Measurements from ENCODE around the gene SH3RF3.
A peak's percentile ranks its signal among the peaks of the same experiment; 100 is the strongest.

The SH3RF3 gene

GRCh38 chr2:109199790-109200189, 70.8 kb downstream of the SH3RF3 start:
- DNase-seq (ENCODE audit: low read depth in 4 of 4, low spot score in 1 of 4), result no peak

- DNase-seq (ENCODE audit: low read depth in 4 of 4, low spot score in 1 of 4), result no peak
Measured at GRCh38 chr2:109200616-109201464, 71.8 kb downstream of the SH3RF3 start.

GRCh38 chr2:109201465-109202327, 72.7 kb downstream of the SH3RF3 start:
- DNase-seq (ENCODE audit: low read depth in 4 of 4, low spot score in 1 of 4), result no peak

- DNase-seq (ENCODE audit: low read depth in 4 of 4, low spot score in 1 of 4), result no peak
Measured at GRCh38 chr2:109202486-109202885, 73.5 kb downstream of the SH3RF3 start.

GRCh38 chr2:109203246-109204011, 74.4 kb downstream of the SH3RF3 start:
- DNase-seq (ENCODE audit: low read depth in 4 of 4, low spot score in 1 of 4), result no peak

GRCh38 chr2:109204412-109204811, 75.4 kb downstream of the SH3RF3 start:
- no peak for DNase-seq (ENCODE audit: low read depth in 4 of 4, low spot score in 1 of 4)

- no peak for DNase-seq (ENCODE audit: low read depth in 4 of 4, low spot score in 1 of 4)
Measured at GRCh38 chr2:109205447-109205846, 76.4 kb downstream of the SH3RF3 start.

- no peak for DNase-seq (ENCODE audit: low read depth in 4 of 4, low spot score in 1 of 4)
Measured at GRCh38 chr2:109206569-109207146, 77.7 kb downstream of the SH3RF3 start.

- no peak for DNase-seq (ENCODE audit: low read depth in 4 of 4, low spot score in 1 of 4)
Measured at GRCh38 chr2:109207176-109207575, 78.2 kb downstream of the SH3RF3 start.

- no peak for DNase-seq (ENCODE audit: low read depth in 4 of 4, low spot score in 1 of 4)
Measured at GRCh38 chr2:109208071-109208950, 79.3 kb downstream of the SH3RF3 start.

- DNase-seq (ENCODE audit: low read depth in 4 of 4, low spot score in 1 of 4), result no peak
Measured at GRCh38 chr2:109208951-109209335, 79.9 kb downstream of the SH3RF3 start.

- no peak for DNase-seq (ENCODE audit: low read depth in 4 of 4, low spot score in 1 of 4)
Measured at GRCh38 chr2:109209412-109209811, 80.4 kb downstream of the SH3RF3 start.

- no peak for DNase-seq (ENCODE audit: low read depth in 4 of 4, low spot score in 1 of 4)
Measured at GRCh38 chr2:109209941-109210340, 80.9 kb downstream of the SH3RF3 start.

GRCh38 chr2:109210431-109211200, 81.6 kb downstream of the SH3RF3 start:
- DNase-seq (ENCODE audit: low read depth in 4 of 4, low spot score in 1 of 4), result no peak

- no peak for DNase-seq (ENCODE audit: low read depth in 4 of 4, low spot score in 1 of 4)
Measured at GRCh38 chr2:109211315-109211714, 82.3 kb downstream of the SH3RF3 start.

- no peak for DNase-seq (ENCODE audit: low read depth in 4 of 4, low spot score in 1 of 4)
Measured at GRCh38 chr2:109212836-109213563, 84.0 kb downstream of the SH3RF3 start.

GRCh38 chr2:109213646-109214433, 84.8 kb downstream of the SH3RF3 start:
- DNase-seq (ENCODE audit: low read depth in 4 of 4, low spot score in 1 of 4), result peak in 2 of 4 experiments; percentile 20 to 51
